Endodermal cell (in vitro differentiated cells): ENCODE measurements around the gene NCOA3. TPM values are rescaled to one million over a fixed set of nuclear protein-coding genes. Genes with fewer than 3 reads are reported as not detected.

Source experiments
- DNase-seq: peaks from one replicate; pipeline ENCODE4 v3.0.0-alpha.2; 2017
- H3K27ac ChIP-seq: 2 replicates; pipeline ENCODE4 v1.5.1; 2013; ENCODE audit warnings: mild to moderate bottlenecking, low read depth, low read length, moderate library complexity
- H3K27me3 ChIP-seq: 2 replicates; pipeline ENCODE4 v1.6.1; 2013; ENCODE audit warnings: mild to moderate bottlenecking, low read length, moderate library complexity; ENCODE audit not compliant: insufficient read depth, control insufficient read depth, poor library complexity, severe bottlenecking
- H3K36me3 ChIP-seq: 2 replicates; pipeline ENCODE4 v1.7.0; 2013; ENCODE audit warnings: mild to moderate bottlenecking, low read length, moderate library complexity; ENCODE audit not compliant: control insufficient read depth, insufficient read depth
- H3K4me1 ChIP-seq: one replicate; pipeline ENCODE4 v1.7.0; 2013; ENCODE audit warnings: low read length; ENCODE audit not compliant: control insufficient read depth, insufficient read depth
- H3K4me3 ChIP-seq: 2 replicates; pipeline ENCODE4 v1.5.1; 2013; ENCODE audit warnings: mild to moderate bottlenecking, low read length, moderate library complexity
- H3K9ac ChIP-seq: 2 replicates; pipeline ENCODE4 v1.6.1; 2013; ENCODE audit warnings: mild to moderate bottlenecking, low read length, moderate library complexity; ENCODE audit not compliant: poor library complexity, severe bottlenecking; ENCODE audit errors: extremely low read depth
- H3K9me3 ChIP-seq: 2 replicates; pipeline ENCODE4 v1.6.1; 2013; ENCODE audit warnings: mild to moderate bottlenecking, low read length, moderate library complexity; ENCODE audit not compliant: control insufficient read depth
- H3K27ac Mint-ChIP-seq: 2 replicates; pipeline ENCODE4 v1.8.0; 2020; ENCODE audit warnings: mixed read lengths
- H3K27me3 Mint-ChIP-seq: 2 replicates; pipeline ENCODE4 v1.8.0; 2021; ENCODE audit warnings: mild to moderate bottlenecking, mixed read lengths; ENCODE audit not compliant: insufficient read depth
- H3K36me3 Mint-ChIP-seq: 2 replicates; pipeline ENCODE4 v1.8.0; 2020; ENCODE audit warnings: low read depth, mixed read lengths
- H3K4me1 Mint-ChIP-seq: 2 replicates; pipeline ENCODE4 v1.8.0; 2020; ENCODE audit warnings: mixed read lengths
- H3K4me3 Mint-ChIP-seq: 2 replicates; pipeline ENCODE4 v1.8.0; 2020; ENCODE audit warnings: mild to moderate bottlenecking, moderate library complexity, mixed read lengths
- H3K9me3 Mint-ChIP-seq: 2 replicates; pipeline ENCODE4 v1.8.0; 2020; ENCODE audit warnings: mild to moderate bottlenecking, mixed read lengths
- WGBS, 2 experiments: methylation state at CpG; one replicate each; pipeline versions ENCODE4 v1.1.5 to v1.1.7; 2013; ENCODE audit warnings: missing lambda C conversion rate in 2 of 2, mixed read lengths in 1 of 2; ENCODE audit not compliant: insufficient coverage in 1 of 2, insufficient read length in 1 of 2; 5-methylcytosine and 5-hydroxymethylcytosine counted together
- total RNA-seq, 2 donors: library from RNA; stranded (reverse); fragmentation: NEBNext Ultra II Directional in 1 of 2; extraction: Animal tissue kit (Norgen Biotek cat#: 25700) in 1 of 2; gene quantifications; 2 replicates in 1 of 2; 3 replicates in 1 of 2; pipeline ENCODE4 v1.2.1, GENCODE V29; 2021
- TF ChIP-seq, protein P1 (sequence below): fragments of 200-600 bp; sonication (generic); conservative IDR thresholded peaks from 2 replicates; pipeline ENCODE4 v1.5.0; 2021; ENCODE audit warnings: antibody characterized with exemption, mild to moderate bottlenecking

Gene NCOA3
- total RNA-seq, 2 donors from 2014 or later, result 38.6 TPM

DNA sequence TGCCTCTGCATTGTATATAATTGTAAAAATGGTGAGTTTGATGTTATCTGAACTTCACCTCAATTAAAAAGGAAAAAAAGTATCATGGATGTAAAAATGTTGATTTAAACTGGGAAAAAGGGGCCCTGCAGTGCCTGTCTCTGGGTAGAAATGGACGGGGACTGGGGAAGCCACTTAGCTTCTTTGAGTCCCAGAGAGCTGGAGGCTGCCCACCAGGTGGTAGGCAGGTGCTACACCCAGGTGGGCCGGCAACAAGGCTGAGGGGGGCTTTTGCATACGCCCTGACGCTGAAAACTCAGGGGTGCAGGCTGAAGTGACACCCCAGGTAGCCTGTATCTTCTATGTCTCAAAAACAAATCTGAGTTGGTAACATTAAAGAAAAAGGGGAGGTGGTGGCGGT, 165.4 kb downstream of the NCOA3 start:
- Histone ChIP-seq H3K27me3 (no peaks in the 10 kb centered on the region), H3K9me3 (no peaks in the 10 kb centered on the region), H3K4me1 (no peaks in the 10 kb centered on the region), H3K36me3 (peaks cover 62% of the 10 kb centered on the region), H3K4me3 (no peak overlapping the region), H3K9ac (no peak overlapping the region), H3K27ac (no peak overlapping the region)
- TF ChIP-seq, protein P1, sequence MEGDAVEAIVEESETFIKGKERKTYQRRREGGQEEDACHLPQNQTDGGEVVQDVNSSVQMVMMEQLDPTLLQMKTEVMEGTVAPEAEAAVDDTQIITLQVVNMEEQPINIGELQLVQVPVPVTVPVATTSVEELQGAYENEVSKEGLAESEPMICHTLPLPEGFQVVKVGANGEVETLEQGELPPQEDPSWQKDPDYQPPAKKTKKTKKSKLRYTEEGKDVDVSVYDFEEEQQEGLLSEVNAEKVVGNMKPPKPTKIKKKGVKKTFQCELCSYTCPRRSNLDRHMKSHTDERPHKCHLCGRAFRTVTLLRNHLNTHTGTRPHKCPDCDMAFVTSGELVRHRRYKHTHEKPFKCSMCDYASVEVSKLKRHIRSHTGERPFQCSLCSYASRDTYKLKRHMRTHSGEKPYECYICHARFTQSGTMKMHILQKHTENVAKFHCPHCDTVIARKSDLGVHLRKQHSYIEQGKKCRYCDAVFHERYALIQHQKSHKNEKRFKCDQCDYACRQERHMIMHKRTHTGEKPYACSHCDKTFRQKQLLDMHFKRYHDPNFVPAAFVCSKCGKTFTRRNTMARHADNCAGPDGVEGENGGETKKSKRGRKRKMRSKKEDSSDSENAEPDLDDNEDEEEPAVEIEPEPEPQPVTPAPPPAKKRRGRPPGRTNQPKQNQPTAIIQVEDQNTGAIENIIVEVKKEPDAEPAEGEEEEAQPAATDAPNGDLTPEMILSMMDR, result no peak
- no peak for DNase-seq
- WGBS, 2 experiments, result 91% methylated on average over 3 to 5 of the region's 5 CpGs
- H3K4me1 Mint-ChIP-seq, result no peaks in the 10 kb centered on the region
- H3K9me3 Mint-ChIP-seq, result no peaks in the 10 kb centered on the region
- no peak overlapping the region for H3K27ac Mint-ChIP-seq
- H3K27me3 Mint-ChIP-seq, result no peaks in the 10 kb centered on the region
- peaks cover 30% of the 10 kb centered on the region for H3K36me3 Mint-ChIP-seq
- no peak overlapping the region for H3K4me3 Mint-ChIP-seq

DNA sequence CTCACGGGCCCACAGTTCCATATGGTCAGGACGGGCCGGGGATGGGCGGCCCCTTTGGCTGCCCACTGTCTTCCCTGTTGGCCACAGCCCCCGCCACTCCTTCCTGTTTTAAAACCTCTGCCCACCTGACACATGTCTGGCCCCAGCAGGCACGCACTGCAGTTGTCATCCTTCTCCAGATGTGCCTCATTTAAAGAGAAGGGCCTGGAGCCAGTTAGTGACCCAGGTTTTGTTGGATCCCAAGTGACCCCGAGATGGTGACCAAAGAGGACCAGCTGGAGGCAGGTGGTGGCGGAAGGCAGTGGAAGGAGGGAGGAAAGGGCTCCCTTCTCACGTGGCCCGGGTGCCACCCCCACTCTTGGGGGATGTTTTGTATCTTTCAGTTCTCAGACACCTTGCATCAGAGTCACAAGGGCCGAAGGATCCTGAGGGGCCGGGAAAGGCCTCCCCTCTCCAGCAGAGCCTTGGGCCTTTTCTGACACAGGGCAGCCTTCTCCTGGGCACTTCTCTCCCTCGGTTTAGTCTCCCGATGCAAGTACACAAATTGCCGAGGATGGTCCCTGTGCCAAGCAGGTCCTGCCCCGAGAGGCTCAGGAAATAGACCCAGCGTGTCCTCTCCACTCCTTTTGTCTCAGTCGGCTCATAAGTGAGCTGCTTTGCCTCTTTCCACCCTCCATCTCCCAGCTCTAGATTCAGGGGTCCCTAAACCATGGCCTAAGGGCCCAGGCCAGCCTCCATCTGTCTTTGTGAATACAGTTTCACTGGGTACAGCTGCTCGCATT, 166.0 kb downstream of the NCOA3 start:
- Histone ChIP-seq H3K4me3 (no peak overlapping the region), H3K9me3 (no peaks in the 10 kb centered on the region), H3K4me1 (no peaks in the 10 kb centered on the region), H3K27ac (no peak overlapping the region), H3K27me3 (no peaks in the 10 kb centered on the region), H3K36me3 (peaks cover 58% of the 10 kb centered on the region), H3K9ac (no peak overlapping the region)
- Mint-ChIP-seq H3K4me3 (no peak overlapping the region), H3K4me1 (no peaks in the 10 kb centered on the region), H3K36me3 (peaks cover 33% of the 10 kb centered on the region), H3K27me3 (no peaks in the 10 kb centered on the region), H3K9me3 (no peaks in the 10 kb centered on the region), H3K27ac (no peak overlapping the region)
- no peak for DNase-seq
- WGBS, 2 experiments, result 88 to 94% methylated on average over 11 to 19 of the region's 19 CpGs
- TF ChIP-seq, protein P1, result no peak

DNA sequence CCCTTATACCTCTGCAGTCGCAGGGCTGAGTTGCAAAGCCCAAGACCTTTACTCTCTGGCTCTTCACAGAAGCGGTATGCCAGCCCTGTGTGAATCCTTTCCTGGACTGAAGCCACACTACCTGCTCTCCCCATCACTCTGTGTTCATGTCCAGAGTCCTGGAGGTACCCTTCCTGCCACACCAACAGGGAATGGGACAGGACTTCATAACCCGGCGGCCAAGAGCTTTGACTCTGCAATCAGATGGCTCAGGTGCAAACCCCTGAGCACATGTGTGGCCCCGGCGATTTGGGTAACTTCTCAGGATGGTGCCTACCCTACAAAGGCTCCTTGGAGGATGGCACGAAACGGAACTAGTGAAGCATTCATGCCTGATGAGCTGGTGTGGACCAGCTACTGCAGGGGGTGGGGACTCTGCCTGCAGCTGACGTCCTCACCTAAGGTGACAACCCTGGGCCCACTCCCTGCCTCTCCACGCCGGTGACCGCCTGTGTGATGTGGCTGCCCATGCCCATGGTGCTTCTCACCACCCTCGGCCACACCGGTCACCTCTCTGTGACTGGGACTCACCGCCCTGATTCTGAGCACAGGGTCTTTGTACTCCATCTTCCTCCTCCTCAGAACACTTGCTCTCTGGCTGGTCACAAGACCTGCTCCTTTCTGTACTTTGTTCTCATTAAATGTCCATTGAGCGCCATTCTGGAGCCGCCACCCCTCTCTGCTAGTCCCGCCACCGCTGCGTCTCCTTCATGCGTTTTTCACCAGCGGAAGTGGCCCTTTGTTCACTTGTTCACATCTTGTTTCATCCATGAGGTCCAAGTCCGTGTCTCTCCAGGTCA, 166.8 kb downstream of the NCOA3 start:
- peaks cover 55% of the 10 kb centered on the region for H3K36me3 ChIP-seq
- Mint-ChIP-seq H3K9me3 (no peaks in the 10 kb centered on the region), H3K27ac (no peak overlapping the region), H3K27me3 (no peaks in the 10 kb centered on the region), H3K4me1 (no peaks in the 10 kb centered on the region), H3K36me3 (peaks cover 36% of the 10 kb centered on the region), H3K4me3 (no peak overlapping the region)
- TF ChIP-seq, protein P1, result no peak
- 95 to 96% methylated on average over 22 to 23 of the region's 23 CpGs for WGBS, 2 experiments
- no peak overlapping the region for H3K9ac ChIP-seq
- H3K9me3 ChIP-seq, result no peaks in the 10 kb centered on the region
- DNase-seq, result no peak
- no peak overlapping the region for H3K4me3 ChIP-seq
- no peak overlapping the region for H3K27ac ChIP-seq
- no peaks in the 10 kb centered on the region for H3K4me1 ChIP-seq
- H3K27me3 ChIP-seq, result no peaks in the 10 kb centered on the region
